ENCODE results near the gene SMOC2.
"Not testable (repeated sequence)": the region's sequence is repeated elsewhere in the genome, so short reads cannot be mapped to it uniquely, and the experiment has no call there.

SMOC2 gene

DNA sequence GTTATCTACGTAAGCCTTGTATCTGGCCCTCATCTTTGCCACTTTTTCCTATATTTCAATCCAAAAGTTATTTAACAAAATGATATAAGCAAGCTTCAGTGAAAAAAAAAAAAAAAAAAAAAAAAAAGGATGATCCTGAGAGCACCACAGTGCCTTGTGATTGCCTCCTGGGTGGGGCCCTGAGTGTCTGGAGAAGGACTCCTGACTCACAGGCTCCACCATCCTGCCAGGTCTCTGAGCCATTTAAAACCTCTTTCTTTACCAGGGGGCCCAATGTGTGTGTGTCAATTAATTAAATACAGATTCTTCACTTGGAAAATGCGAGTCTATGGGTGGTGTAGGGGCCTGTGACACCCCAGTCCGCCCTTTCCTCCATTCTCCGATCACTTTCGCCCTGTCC, 105.2 kb downstream of the SMOC2 start:
- no peak for DNase-seq

DNA sequence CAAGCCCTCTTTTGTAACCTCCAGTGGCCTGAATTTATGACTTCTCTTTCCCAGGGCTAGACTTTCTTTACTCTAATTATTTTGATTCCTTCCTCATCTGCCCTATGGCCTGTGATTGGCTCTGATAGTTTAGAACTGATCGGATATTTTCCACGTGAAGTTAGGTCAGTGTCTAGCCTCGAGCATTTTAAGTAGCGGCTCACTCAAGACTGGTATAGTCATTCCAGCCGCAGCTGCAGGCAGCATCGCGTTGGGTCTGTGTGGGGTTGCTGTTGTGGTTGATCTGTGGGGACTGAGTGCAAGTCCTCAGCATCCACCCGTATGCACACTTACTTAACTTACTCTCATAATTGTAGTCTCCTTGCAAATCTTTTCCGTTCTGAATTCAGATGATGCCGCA, 105.7 kb downstream of the SMOC2 start:
- no peak for DNase-seq

DNA sequence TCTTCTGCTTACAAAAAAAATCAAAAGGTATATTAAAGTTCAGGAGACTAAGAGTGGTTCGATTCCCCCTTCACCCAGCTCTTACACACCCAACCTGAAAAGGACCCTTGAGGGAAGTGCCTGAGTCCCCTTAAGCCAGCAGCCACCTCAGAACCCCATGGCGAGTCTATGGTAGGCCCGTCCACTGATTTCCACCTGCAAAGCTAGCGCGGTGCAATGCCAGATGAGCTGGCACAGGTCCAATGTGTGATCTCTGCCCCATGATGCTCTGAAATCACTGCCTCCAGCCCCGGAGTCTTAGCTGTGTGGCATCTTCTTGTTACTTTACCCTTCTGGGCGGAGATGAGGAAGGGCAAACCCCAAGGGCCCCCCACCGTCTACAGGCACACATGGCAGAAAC, 109.3 kb downstream of the SMOC2 start:
- no peak for DNase-seq

DNA sequence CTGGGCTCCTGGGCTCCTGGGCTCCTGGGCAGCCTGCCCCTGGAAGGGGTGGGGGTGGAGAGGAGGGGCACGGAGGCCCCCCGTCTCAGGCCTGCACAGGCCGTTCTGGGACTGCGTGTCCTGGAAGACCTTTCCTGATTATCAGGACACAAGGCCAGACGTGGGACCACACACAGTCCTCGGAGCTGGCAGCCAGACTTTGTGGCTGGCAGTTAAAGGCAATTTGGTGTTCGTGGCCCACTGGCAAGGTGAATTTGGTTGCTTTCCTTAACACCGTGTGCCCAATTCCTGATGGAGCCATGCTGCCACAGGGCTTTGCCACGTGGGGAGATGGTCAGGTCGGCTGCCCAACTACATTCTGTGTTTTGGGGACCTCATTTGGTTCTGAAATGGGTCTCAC, 113.5 kb downstream of the SMOC2 start:
- no peak for DNase-seq

DNA sequence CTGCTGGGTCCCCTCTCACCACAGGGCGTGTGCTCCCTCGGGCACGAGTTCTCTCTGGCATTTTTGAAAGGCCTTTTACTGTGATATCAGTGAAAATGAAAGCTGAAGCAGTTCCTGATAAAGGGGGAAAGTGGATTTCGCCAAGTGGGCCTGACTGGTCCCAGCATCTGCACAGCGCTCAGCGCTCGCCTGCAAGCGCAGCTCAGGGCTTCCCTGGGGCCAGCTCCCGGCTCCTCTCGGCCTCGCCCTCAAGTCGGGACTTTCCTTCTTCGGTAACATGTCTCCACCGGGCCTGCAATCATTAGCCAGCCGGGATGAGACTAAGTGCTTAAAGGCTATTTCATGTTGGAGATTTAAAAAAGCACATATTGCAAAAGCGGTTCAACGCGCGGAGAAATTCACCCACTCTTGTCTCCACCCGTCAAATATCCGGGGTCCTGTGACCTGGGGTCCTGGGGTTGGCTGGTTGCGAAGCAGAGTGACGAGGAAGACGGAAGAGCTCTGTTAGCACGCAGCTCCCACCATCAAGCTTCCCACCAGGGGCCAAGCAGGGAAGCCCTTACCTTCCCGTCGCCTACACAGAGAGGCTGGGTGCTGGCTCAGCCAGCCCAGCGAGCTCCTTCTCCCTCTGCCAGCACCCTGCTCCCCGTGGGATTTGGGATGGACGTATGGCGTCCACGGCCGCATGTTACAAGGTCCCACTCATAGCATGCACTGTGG, 114.1 kb downstream of the SMOC2 start:
- DNase-seq = no peak

DNA sequence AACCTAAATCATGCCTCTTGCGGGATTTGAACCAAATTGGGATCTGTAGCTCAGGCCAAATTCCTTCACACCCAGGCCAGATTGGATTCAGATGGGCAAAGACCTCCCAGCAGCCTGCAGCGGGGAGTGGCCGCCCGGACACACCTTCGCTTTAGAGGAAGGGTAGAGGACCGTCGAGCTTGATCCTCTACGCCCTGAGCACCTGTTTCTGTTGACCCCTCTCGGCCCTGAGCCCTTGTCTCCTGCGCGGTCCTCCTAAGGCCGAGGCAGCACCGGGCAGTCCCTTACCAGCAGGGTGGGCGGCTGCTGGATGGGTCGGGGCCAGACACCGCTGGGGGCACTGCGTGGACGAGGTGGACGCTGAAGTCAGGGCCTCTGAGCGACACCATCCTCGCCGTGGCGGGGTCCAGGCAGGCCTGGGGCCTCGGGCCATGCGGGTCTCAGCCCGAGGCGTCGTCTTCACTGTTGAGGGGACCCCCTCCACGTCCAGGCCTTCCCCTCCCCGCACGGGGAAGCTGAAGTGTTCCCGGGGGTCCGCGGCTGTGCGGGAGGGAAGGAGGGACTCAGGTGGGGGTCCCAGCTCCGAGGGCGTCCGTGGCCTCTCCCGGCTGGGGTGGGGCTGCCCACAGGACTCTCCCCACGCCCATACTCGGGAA, 114.8 kb downstream of the SMOC2 start:
- DNase-seq = no peak

DNA sequence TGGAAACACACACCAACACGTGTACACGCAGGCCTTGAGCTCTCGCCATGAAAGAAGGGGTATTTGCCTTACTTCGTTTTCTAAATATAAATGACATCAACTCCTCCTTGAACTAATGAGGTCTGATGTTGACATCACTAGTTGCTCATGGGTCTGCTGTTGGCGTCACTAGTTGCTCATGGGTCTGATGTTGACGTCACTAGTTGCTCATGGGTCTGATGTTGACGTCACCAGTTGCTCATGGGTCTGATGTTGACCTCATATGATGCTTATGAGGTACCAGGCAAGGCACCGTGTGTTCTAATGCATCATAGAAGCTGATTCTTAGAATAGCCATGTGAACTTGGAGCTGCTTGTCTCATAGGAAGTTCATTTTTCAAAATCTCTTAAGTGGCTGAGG, 116.5 kb downstream of the SMOC2 start:
- DNase-seq = no peak

DNA sequence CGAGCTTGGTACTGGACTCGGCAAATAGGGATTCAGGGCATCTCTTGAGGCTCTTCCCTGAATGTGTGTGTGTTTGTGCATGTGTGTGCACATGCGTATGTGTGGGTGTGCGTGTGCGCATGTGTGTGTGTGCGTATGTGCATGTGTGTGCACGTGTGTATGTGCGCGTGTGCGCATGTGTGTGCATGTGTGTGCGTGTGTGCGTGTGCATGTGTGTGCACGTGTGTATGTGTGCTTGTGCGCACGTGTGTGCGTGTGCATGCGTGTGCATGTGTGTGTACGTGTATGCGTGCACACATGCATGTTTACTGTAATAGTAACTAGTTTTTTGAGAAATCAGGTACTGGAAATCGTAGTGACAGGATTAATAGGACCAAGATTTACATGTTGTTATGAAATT, 117.7 kb downstream of the SMOC2 start:
- DNase-seq = no peak

DNA sequence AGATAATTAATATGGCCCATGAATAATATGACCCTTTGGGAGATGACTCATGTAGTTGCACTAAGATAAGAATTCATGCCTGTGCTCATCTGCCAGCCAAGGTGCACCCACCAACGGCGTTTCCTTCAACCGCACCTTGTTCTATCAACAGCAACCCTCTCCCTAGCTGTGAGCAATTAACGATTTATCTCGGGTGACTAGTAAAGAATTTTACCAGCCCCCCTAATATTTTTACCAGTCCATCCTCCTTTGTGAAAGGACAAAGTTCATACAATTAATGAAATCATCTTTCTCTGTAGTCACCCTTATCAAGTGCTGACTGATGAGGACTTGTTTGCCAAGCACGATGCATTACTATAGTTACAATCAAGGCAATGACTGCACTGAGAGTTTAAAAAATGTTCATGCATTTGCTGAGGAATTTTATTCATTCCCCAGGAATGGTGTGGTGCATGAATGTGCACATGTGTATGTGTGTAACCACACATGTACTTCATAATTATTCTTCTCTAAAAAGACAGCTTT, 118.7 kb downstream of the SMOC2 start:
- DNase-seq = no peak

DNA sequence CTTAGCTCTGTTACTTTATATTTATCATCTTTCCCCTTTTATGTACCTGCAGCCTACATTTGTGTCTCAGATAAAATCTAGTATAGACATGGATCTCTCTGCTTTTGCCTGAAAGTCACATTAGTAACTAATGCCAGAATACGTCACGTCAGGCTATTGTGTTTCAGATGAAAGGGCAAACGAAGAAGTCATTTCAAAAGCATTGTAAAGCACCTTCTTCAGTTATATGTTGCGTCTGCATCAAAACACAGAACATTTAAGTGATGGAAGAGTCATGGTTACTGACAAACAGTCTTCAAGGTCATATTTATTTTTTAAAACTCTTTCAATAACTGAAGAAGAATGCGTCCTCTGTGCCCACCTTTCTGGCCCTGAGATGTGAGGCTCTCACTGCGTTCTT, 119.1 kb downstream of the SMOC2 start:
- no peak for DNase-seq

DNA sequence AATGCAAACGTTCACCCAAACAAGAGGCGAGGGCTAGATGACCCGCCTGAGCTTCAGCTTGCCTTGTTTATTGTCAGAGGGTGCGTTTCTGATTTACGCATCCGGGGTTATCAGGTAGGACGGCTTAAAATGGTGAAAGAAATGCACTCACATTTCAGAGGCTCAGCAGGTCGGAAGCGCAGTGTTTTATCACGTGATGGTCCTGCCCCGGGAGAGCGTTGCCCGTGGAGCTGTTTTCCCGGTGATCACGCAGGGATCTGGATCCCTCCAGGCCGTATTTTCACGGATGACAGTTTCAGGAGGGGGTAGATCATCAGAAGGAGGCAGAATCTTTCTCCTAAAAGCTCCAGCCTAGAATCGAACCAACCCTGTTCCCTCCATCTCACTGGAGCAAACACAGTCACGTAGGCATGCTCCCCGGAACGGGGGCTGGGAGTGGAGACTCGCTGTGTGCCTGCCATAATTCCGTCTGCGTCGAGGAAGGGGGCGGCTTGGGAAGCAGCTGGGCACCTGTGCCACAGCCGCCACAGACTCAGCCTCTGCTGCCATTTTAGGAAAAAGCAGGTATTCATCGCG, 121.7 kb downstream of the SMOC2 start:
- DNase-seq = no peak

DNA sequence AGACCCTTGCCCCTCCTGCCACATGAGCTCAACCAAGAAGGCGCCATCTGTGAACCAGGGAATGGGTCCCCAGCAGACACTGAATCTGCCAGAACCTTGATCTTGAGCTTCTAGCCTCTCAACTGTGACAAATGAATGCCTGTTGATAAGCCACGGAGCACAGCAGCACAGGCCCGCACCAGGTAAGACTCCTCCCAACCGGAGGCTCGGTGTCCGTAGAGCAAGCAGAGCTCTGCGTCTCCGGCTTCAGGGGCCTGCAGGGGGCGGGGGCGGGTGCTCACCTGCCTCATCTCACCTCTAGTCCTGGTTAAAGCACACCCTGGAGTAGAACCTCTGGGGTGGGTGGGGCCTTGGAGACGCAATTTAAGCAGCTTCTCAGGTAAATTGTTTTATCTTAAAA, 122.7 kb downstream of the SMOC2 start:
- no peak for DNase-seq

DNA sequence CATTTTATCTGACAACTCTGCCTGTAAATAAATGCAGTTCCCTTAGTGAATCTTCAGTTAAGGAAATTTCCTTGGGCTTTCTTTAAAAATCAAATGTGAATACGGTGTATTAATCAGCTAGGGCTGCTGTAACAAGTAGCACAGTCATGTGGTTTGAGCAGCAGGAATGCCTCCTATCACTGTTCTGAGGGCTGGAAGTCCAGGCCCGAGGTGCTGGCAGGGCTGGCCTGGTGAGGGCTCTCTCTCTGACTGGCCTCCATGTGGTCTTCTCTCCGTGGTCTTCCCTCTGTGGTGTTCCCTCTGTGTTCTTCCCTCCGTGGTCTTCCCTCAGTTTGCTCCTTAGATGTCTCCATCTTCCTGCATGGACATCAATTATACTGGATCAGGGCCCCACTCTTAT, 124.1 kb downstream of the SMOC2 start:
- no peak for DNase-seq

DNA sequence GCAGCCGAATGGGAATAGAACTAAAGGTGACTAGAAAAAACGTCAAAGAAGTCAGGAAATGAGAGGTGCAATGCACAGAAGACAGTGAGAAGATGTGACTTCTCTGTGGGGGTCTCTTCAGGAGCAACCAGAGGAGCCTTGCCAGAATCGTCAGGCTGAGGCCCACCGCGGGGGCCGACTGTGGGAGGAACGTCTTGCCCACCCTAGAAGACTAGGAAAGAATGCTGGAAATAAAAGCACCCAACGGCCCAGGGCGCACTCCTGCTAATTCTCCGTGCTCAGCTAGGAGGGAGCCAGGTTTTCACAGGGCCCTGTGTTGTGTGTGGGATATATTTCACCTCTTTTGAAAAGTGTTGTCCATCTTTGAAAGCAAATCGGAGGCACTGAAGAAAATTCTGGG, 129.2 kb downstream of the SMOC2 start:
- no peak for DNase-seq

DNA sequence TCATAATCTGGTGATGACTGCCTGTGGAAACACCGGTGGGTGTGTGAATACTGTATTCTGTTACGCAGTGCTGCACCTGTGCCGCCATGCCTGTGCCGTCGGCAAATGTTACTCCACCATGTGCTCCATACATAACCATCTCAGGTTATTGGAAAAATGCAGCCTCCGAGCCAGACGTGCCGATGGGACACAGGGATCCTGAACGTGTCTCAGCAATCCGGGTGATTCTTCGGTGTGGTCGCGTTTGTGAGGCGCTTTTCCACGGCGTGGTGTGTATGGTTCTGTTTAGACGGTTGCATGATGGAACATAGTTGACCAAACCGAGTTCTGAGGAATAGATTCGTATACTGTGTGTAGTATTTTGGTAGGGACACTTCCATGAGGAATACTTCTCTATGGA, 130.3 kb downstream of the SMOC2 start:
- no peak for DNase-seq

DNA sequence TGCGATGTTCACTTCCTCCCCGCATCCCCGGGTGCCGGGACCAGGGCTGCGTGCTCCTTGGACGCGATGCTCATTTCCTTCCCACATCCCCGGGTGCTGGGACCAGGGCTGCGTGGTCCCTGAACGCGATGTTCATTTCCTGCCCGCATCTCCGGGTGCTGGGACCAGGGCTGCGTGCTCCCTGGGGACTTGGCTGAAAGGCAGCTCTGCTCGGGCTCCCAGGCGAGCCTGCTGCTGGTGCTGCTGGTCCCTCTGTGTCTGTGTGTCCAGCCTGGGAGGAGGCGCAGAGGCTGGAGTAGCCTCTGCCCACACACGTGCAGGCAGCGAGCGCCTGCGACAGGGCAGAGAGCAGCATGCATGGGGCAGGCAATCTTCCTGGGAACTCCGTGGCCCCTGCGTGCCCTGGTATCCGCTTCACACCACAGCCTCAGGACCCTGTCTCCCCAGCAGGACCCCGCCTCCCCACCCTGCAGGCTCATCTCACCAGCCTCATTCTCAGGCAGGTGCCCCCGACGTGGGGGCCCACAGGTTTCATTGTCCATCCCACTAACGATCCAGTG, 132.4 kb downstream of the SMOC2 start:
- DNase-seq = not testable (repeated sequence)

DNA sequence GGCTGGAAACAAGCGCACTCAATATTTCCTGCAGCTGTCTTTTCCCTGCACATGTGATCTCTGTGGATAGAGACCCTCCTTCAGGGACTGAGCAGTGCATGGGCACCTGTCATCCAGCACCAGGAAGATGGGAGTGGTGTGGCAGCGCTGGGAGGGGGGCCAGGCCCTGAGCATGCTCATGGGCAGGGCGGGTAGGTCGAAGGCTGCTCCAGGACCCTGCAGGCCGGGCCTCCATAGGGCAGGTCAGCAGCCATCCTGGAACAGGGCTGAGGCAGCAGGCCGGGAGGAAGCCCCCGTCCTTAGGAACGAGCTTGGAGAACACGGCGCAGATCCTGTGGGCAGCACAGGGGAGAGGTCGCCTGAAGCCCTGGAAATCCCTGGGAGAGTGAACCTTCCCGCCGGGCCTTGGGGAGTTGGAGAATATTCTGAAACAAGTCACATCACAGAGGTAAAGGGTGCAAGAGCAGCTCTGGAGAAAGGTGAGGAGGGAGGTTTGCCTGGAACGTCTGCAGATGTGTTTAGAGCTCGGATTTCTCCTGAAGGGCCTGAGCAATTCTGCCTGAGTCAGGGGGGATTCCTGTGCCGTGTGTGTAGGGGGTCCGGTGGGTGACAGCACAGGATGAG, 133.2 kb downstream of the SMOC2 start:
- DNase-seq = no peak

DNA sequence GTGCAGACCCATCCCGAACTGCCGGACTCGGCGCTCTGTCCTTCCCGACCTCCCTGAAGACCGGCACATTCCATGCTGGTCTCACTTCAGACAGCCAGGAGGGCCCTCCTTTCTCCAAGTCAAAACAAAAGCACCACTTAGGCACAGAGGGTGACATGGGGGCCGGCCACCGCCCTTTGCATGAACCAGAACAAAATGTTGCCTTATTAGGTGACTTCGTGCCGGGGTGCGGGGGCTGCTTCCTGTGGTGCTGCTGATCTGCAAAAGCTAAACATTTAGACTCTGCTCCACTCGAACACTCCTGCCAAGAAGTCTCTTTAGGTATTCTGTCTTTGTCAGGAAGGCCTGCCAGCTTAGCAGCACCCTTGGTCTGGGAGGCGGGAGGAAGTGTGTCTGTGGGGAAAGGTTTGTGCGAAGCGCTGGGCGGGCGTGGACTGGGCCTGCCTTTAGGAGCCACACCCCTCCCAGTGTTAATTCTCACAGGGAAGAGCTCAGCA, 133.8 kb downstream of the SMOC2 start:
- no peak for DNase-seq

DNA sequence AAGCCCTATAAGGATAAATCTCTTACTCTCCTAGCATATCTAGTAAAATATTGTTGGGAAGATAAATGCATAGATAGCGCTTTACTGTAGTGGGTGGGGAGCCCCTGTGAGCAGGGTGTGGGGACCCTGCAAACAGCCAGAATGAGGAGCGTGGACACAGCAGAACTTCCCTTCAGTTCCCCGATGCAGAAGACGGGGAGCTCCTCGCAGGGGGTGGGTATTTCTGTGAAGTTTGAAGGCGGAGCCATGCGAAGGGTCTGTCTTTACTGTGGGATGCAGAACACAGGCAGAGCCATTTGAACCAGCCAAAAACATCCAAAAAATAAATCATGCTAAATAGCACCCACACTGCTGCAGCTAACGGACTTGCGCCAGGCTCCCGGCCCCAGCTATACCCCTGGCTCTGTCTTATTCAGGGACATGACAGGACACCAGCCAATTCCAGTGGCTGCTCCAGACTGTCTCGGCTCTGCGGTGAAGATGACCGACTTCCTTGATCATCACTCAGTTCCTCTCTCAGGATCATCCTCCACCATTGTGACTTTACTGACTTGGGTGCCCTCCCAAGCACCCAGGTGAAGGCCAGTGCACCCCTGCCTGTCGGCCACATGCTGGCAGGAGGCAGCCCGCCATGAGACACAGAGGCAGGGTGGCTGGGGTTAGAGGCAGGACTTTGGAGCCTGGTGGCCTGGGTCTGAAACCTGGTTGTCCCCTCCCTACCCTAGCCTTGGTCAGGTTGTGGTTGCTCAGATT, 134.5 kb downstream of the SMOC2 start:
- DNase-seq = no peak

DNA sequence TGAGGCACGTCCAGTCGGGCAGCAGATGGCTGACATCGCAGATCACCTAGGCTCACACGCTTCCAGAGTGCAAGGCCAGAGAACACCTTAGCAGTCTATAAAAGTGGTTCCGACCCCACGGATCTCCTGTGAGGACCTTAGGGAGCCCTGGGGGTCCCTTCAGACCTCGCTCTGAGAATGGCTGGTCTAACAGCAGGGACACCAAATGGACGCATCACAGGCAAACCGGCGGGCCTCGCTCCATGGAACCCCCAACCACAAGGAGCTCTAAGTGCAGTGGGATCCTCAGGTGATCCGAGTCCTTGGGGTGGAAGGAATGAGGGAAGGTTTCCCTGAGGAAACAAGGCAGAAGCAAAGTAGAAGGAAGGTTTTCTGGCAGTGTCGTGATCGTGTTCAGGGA, 135.4 kb downstream of the SMOC2 start:
- DNase-seq = no peak

DNA sequence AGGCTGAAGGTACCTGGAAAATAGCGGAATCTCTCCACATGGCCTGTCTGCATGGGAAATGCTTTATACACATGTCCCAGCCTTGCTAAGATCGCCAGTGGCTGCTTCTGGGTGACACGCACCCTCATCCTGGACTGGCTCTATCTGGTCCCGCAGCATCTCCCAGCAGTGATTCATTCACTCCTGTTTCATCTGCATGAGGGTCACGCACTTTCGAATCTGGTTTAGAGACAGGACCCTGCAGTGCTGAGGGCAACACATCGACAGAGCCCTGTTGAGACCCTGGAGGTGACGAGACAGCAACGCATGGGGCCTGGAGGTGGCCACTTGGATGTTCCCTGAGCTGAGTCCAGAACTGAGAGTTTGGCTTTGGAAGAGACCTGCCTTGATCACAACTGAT, 136.5 kb downstream of the SMOC2 start:
- no peak for DNase-seq

DNA sequence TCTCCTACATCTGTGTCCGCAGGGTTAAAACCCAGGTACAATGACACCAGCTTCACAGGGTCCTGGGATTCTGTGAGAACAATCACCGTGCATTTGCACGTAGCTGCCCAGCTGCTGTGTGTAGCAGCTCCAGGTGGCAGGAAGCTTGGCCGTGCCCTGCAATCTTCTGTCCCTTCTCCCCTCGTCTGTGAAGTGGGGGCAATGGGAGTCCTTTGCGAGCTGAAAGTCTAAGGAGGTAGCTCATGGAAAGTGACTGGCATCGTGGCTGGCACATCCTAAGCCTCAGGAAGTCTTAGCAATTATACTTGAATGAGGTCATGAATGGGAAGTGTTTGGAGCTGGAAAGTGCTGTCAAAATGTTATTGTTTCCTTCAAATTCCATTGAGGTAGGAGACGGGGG, 137.1 kb downstream of the SMOC2 start:
- DNase-seq = no peak

DNA sequence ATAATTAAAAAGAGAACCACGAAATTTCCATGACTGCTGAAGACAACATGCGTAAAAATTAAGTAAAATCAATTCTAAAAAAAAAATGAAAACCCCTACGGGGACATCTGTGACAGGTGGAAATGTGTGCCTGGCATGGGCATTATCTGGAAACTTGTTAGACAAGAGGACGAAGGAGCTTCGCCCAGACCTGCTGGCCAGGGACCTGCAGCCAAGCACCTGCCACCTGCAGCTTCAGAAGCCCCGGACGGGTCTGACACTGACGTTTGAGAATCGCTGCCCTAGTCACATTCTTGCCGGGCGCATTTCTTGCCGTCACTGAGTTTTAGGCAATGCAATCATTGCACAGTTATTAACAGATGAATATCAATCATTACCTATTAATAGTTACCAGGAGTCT, 140.3 kb downstream of the SMOC2 start:
- DNase-seq = no peak

All from NCI-H748 treated with DMSO at 0.1 percent for 48 hours (cell line).